HCT116 (cell line): ENCODE data around the gene DELE1.

ENCODE experiments used
- CTCF ChIP-seq, 3 experiments: fragments of 200-600 bp in 1 of 3; sonication (generic) in 1 of 3; IDR thresholded peaks in 2 of 3; conservative IDR thresholded peaks in 1 of 3; 2 replicates each; pipeline ENCODE4 v1.5.1; 2012 to 2017; ENCODE audit warnings: low read depth in 2 of 3, low read length in 2 of 3, antibody characterized with exemption in 1 of 3, borderline replicate concordance in 1 of 3, control low read depth in 1 of 3, mild to moderate bottlenecking in 1 of 3, mixed read lengths in 1 of 3, mixed run types in 1 of 3, moderate library complexity in 1 of 3; ENCODE audit not compliant: insufficient read depth in 1 of 3
- EZH2 ChIP-seq: fragments of 200-600 bp; sonication (generic); IDR thresholded peaks from 2 replicates; pipeline ENCODE4 v1.6.1; 2017; ENCODE audit warnings: antibody characterized with exemption, mixed run types
- POLR2A ChIP-seq: IDR thresholded peaks from 2 replicates; pipeline ENCODE4 v1.7.0; 2011; ENCODE audit warnings: borderline replicate concordance; ENCODE audit not compliant: insufficient read depth, insufficient read length; ENCODE audit errors: extremely low read depth

GRCh38 chr5:141898448-141899049 is 25.1 kb upstream of the DELE1 start:
- TF ChIP-seq CTCF (IDR thresholded peaks at IDR 0.05 in 2 of 3, conservative IDR thresholded peaks at IDR 0.05 in 1 of 3; ENCODE audit: borderline replicate concordance in 1 of 3, insufficient read depth in 1 of 3, low read depth in 2 of 3, low read length in 2 of 3) (no peak), POLR2A (no peak), EZH2 (no peak)
